A549 (cell line): ENCODE data around the gene ARHGAP25.

Experiments used
- HDAC2 ChIP-seq: fragments of 200-600 bp; sonication (generic); IDR thresholded peaks from 2 replicates; pipeline ENCODE4 v1.6.1; 2016
- SREBF2 ChIP-seq: fragments of 450-650 bp; IDR thresholded peaks from 2 replicates; pipeline ENCODE4 v1.6.1; 2014; ENCODE audit warnings: mild to moderate bottlenecking, moderate library complexity
- TF ChIP-seq, protein P1 (sequence below): IDR thresholded peaks from 2 replicates; pipeline ENCODE4 v1.6.1; 2012
- TF ChIP-seq, protein P2 (sequence below): fragments of 250-450 bp; sonication (Bioruptor Pico); IDR thresholded peaks from 2 replicates; pipeline ENCODE4 v1.5.0; 2020; ENCODE audit warnings: low read depth, mild to moderate bottlenecking, moderate library complexity

DNA sequence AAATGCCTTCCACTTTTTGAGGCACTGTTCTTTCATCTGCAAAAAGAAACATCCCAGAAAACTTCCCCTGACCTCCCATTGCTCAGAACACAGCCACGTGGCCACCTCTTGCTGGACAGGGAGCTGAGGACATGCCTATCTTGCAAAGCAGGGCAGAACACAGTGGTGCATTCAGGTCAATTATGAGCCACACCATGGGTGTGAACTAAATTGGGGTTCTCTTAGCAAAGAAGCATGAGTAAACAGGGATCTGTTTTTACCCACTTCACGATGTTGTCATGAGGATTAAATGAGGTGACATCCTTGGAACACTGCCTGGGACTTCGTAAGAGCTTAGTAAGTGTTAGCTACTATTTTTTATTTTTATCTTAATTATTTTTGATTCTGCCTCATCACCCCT lies 111.5 kb downstream of the ARHGAP25 start:
- TF ChIP-seq HDAC2 (no peak), SREBF2 (no peak)
- TF ChIP-seq, protein P1, sequence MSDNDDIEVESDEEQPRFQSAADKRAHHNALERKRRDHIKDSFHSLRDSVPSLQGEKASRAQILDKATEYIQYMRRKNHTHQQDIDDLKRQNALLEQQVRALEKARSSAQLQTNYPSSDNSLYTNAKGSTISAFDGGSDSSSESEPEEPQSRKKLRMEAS = no peak
- TF ChIP-seq, protein P2, sequence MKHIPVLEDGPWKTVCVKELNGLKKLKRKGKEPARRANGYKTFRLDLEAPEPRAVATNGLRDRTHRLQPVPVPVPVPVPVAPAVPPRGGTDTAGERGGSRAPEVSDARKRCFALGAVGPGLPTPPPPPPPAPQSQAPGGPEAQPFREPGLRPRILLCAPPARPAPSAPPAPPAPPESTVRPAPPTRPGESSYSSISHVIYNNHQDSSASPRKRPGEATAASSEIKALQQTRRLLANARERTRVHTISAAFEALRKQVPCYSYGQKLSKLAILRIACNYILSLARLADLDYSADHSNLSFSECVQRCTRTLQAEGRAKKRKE (CRISPR knock-in tag) = no peak
